Activated CD4-positive, alpha-beta T cell treated with anti-CD3 and anti-CD28 coated beads, Interleukin-2, amount 50 U/mL, for 1 hour (primary cell): Measurements from ENCODE around the gene MYCBPAP.

Experiments
- DNase-seq: peaks from one replicate; pipeline ENCODE4 v3.0.0-alpha.2; 2020

Gene MYCBPAP

DNA sequence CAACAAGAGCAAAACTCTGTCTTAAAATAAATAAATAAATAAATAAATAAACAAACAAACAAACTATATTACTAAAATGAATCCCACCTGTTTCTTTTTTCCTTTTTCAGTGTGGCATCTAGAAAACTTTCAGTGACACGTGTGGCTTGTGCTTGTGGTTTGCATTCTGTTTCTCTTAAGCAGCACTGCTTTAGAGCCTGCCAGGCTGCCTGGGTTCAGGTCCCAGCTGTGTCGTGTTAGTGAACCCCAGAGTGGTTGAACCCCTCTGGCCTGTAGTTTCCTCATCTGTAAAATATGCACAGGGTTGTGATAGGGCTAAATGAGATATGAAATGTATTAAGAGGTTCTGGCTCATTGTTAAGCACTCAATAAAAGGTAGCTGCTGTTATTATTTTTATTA is 12.2 kb downstream of the MYCBPAP start:
- no peak for DNase-seq

DNA sequence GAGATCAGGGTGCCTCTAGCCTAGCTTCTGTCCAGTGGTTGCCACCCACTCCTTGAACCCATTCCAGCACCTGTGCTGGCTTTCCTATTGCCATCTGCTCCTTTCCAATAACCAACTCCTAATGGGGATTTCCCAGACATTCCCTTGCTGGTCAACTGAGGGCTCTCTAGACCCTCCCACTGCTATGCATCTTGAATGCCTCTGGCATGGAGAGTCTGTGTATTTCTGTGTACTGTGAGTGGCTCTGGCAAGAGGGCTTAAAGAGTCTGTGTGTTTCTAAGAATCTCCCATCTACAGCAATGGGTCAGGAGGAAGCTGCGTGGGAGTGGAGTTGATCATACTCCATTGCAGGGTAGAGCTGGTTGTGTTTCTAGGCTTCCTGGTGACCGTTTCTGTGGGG is 13.3 kb downstream of the MYCBPAP start:
- no peak for DNase-seq

DNA sequence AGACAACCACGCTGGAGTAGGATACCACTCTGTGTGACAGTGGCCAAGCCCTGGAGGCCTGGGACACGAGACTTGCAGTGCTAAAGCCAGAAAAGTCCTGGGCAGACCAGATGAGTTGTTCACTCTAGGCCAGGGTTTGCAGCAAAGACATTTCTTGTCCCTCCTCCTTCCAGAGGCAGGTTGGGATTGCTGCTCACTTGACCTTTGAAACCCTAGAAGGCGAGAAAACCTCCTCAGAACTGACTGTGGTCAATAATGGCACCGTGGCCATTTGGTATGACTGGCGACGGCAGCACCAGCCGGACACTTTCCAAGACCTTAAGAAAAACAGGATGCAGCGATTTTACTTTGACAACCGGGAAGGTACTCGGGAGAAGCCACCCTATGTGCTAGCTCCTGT is 14.5 kb downstream of the MYCBPAP start:
- no peak for DNase-seq

DNA sequence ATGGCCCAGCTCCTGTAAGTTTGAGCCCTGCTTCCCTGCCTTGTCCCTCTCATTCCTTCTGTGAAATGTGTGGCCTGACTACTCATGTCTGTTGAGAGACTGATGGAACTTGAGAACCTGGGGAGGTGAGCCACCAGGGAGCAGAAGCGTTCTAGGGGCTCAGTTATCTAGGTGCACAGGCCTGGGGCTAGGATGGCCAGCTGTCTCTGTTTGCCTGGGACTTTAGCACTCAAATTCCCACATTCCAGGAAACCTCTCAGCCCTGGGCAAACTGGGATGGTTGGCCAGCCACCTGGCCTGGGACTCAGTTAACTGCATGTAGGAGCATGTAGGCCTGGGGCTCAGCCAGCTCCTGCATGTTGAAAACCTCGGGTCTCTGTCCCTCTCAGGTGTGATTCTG is 15.0 kb downstream of the MYCBPAP start:
- no peak for DNase-seq

DNA sequence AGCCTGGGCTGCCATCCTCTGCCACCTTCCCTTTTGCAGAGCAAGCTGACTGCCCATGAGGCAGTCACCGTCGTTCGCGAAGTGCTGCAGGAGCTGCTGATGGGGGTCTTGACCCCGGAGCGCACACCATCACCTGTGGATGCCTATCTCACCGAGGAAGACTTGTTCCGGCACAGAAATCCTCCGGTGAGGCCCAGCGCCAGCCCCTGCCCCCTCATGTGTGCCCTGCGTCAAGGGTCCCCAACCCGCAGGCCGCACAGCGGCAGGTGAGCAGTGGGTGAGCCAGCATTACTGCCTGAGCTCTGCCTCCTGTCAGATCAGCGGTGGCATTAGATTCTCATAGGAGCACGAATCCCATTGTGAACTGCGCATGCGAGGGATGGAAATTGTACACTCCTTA is 16.6 kb downstream of the MYCBPAP start:
- DNase-seq, result no peak

DNA sequence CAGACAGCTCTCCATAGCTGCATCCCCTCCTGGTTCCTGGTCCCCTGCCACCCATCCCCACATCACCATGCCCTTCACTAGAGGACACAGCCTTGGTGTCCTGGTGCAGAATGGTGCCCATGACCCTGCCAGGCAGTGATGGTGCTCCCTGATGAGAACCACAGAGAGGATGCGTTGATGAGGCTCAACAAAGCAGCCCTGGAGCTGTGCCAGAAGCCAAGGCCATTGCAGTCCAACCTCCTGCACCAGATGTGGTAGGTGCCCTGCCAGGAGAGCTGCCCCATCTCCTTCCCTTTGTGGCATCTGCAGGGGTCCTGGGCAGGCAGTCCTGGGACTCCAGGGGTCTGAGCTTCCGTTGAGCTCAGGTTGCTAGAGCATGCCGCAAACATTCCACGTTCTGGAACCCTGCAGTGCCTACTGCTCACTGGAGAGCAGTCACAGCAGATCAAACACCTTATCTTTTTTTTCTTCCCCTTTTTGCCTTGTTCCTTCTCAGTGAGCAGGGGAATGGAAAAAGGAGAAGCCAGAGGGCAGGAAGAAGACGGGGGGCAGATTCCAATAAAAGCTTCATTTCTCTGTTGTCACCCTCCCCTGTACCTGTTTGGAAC is 19.0 kb downstream of the MYCBPAP start:
- DNase-seq, result no peak

DNA sequence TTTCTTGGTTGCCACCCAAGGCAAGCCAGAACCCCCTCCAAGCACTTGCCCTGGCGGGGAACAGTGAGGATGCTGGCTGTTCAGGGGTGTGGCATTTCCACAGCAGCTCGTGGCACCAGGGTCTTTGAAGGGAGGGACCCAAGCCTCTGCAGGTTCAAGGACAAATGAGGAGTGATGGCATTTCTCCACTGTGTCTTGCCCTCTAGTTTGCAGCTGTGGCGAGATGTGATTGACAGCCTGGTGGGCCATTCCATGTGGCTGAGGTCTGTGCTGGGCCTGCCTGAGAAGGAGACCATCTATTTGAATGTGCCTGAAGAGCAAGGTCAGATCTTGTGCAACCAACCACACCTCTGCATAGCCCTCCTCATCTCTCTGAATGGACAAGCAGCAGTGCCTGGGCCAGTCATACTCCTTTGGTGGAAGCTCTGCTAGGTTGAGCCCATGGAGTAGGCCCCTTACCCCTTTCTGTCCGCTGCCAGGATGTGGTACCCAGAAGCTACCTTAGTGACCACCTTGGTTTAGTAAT is 19.8 kb downstream of the MYCBPAP start:
- DNase-seq, result no peak

DNA sequence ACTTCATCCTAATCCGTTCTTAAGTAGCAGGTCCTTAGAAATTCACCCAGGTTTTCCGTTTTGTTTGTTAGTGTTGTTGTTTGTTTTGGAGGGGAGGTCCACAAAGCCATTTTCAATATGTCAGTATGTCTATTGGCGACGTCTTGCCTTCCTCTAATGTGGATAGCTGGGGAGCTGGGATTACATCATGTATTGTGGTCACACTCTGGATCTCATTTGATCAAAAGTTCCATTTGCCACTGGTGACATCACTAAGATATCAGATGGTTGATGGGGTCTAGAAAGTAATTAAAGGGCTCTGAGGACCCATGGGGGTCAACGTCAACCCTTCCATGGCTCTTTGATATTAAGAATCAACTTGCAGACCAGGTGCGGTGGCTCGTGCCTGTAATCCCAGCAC is 21.6 kb downstream of the MYCBPAP start:
- no peak for DNase-seq

DNA sequence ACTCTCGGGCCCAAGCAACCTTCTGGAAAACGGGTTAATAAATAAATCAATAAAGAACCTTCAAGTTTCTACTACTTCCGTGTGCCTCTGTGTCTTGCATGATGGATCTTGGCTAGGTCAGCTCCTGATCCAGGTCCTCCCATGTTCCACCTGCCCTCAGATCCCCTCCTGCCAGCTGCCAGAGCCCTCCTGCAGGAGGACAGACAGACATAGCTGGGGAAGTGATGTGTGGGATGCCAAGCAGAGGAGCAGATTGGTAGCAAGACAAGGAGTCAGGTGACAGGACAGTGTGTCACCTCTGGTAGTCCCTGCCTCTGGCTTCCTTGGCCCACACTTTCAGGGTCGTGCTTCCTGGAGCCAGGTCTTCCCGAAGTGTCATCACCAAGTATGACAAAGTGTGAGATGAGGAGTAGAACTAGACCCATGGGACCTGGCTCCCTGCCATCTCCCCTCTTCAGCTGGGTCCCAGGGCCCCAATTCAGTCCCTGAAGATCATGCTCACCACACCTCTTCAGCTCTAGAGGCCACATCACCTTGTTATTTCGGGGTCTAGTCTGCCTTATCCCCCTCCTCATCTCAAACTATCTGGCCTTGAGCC is 23.3 kb downstream of the MYCBPAP start:
- DNase-seq, result no peak

DNA sequence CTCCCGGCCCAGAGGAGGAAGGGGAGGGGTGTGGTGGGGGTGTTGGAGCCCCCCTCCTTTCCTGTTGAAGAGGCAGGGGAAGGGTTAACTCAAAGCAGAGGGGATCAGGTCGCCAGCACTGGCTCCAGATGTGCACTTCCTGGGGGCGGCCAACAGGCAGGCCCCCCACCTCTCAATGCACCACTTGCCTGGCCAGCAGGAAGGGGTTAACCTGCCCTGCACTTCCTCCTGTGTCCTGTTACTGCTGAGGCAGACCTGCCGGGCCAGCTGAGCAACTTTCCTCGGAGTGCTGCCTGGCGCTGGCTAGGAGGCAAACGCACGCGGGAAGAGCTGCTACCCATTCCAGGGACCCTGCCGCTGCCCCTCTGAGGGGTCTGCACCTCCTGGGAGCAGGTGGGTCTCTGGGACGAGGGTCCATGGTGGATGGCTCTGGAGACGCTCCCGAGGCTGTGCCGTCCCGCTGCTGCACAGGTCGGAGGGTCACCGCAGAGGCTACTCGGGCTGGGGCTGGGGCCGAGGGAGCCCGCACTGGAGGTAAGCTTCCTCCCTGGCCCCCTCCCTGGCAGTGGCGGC is 24.3 kb downstream of the MYCBPAP start, which contains the start of gene EPN3:
Gene EPN3 (plus strand): TSS at position 284 of the 573 bp plus-strand sequence. CDS start 3,822 bp downstream, outside the sequence.
- DNase-seq, result no peak

DNA sequence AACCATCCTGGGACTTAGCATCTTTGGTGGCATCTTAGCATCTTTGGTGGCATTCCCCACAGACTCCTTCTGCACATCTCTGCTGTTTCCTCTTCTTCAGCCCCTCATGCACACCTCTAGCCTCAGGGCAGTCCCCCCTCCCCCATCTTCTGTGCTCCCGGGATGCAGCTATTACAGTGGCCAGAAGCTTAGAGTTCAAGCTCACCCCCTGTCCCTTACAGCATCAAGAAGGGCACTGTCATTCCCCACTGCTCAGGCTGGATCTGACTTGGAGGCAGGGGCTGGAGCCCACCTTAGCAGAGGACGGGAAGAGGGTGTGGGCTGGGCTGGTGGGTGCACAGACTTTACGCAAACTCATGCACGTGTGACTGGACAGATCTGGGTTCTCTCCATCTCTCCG is 24.9 kb downstream of the MYCBPAP start:
- DNase-seq, result no peak

DNA sequence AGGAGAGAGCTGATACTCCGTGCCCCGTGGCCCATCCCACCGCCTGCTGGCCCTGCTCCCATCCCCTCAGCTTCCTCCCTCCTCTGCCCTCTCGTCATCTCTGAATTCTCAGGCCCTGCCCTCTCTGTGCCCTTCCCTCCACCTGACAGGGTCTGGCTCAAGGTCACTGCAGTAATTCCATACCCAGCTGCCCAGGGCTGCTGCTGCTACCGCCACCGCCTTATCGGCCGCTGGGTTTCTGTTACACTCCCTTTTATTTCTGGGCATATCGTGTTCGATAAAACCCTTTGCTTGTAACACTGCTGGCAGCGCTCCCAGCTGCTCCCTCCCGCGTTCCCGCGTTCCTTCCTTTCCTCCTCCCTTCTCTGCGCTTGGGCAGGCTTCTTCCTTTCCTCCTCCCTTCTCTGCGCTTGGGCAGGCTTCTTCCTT is 25.5 kb downstream of the MYCBPAP start:
- DNase-seq, result no peak

DNA sequence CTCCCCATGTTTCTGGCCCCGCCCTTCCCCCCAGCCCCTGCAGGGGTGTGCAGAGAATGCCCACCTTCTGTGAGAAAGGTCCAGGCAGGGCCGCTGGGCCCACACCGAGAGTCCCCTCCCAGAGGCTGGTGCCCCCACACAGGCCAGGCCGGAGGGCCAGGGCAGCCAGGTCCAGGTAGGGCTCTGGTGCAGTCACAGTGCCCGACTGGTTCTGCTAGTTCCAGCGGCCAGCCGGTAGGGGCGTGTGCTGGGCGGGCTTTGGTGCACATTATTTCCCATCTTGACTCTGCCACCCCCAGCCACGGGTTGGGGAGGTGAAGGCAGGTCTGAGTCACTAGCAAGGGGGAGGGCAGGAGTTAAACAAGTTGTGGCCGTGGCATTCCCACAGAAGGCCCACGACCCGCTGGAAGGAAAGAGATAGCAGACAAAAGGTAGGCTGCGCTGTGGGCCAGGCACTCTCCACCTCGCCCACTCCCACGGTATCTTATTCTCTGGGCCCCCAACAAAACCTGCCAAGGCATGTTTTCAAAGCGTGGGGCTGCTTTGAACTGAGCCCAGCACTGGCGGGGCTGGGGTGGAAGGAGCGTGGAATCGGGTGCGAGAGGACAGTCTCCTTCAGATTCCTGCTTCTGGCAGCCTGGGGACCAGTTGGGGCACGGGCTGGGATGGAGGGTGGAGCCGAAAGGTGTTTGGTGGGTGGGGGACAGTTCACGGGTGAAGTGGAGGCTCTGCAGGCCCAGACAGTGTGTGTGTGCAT is 26.2 kb downstream of the MYCBPAP start:
- DNase-seq, result no peak

DNA sequence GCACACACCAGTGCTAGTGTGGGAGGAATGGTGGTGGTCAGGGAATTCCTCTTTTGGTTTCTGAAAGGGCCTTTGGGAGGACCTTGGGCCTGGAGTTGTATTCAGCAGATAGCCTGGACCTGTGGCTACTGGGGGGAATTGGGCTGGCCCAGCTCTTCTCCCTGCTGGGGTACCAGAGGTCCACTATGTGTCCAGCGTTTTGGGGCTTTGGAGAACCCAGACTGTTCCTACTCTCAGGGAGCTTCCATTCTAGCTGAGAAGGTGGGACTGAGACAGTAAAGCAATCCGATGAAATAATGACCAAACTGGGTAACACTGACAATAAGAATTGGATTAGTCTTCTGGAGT is 26.7 kb downstream of the MYCBPAP start:
- no peak for DNase-seq

DNA sequence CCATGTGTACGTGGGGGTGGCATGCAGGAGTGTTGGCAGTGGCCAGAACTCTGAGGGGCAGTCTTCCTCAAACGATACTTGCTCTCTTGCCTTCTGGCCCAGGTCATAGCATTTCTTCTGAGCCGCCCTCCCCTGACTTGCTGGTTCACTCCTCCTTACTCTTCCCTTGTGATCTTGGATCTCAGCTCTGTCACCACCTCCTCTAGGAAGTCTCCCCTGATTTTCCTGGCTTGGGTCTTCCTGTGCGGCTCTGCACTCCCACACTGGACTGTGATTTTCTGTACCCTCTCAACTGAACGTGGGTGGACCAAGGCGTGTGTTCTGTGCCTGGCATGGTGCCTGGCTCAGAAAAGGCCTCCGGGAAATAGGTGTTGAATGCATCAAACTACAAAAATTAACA is 27.2 kb downstream of the MYCBPAP start:
- DNase-seq, result no peak

DNA sequence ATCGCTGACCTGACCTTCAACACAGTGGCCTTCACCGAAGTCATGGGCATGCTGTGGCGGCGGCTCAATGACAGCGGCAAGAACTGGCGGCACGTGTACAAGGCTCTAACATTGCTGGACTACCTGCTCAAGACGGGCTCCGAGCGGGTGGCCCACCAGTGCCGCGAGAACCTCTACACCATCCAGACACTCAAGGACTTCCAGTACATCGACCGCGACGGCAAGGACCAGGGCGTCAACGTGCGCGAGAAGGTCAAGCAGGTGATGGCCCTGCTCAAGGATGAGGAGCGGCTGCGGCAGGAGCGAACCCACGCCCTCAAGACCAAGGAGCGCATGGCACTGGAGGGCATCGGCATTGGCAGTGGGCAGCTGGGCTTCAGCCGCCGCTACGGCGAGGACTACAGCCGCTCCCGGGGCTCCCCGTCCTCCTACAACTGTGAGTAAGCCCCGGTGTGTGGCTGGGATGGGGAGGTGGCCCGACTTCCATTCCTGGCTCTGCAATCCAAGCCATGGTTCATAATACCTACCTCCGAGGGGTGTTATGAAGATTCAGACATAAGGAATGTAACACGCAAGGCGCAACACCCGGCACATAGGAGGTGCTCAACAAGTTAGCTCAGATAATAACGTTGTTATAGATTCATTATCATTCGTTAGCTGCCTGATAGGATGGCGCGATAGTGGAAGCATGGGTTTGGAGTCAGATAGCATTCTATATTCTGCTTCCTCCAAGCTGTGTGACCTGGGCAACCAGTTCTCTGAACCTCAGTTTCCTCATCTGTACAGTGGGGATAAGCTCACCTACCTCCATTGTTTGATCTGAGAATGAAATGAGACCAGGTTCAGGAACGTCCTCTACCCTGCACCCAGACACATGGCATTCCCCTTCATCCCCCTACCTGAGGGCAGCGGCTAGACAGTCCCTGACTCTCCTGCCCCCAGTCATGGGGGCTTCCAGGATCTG is 28.7 kb downstream of the MYCBPAP start:
- no peak for DNase-seq

DNA sequence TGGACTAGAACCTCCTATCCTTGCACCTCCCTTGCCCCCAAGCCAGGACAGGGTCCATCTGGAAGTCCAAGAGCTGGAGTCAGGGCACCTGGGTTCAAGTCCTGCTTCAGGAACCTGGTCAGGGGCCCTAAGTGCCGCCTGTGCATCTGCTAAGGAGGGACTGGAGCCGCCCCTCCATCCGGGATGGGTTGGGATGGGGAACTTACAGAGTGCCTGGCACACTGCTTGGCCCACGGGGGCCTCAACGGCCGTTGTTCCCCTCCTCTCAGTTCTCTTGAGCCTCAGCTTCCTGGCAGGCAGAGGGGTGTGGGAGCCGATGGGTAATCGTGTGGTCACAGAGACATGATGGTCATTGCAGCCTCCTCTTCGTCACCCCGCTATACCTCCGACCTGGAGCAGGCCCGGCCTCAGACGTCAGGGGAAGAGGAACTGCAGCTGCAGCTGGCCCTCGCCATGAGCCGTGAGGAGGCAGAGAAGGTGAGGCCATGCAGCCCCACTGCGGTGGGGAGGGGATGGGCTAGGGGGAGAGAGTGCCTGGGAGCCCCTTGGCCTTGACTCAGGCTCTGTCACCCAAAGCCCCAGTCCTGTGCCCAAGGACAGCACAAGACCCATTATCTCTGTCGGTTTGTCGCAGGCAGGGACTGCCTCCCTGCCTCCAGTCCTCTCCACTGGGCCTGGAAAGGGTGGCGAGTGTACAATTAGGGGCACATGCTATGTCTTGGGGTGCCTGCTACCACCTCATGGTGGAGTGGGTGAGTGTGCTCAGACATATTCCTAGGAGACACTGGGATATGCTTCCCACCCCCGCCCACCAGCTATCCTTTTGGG is 29.7 kb downstream of the MYCBPAP start:
- no peak for DNase-seq

DNA sequence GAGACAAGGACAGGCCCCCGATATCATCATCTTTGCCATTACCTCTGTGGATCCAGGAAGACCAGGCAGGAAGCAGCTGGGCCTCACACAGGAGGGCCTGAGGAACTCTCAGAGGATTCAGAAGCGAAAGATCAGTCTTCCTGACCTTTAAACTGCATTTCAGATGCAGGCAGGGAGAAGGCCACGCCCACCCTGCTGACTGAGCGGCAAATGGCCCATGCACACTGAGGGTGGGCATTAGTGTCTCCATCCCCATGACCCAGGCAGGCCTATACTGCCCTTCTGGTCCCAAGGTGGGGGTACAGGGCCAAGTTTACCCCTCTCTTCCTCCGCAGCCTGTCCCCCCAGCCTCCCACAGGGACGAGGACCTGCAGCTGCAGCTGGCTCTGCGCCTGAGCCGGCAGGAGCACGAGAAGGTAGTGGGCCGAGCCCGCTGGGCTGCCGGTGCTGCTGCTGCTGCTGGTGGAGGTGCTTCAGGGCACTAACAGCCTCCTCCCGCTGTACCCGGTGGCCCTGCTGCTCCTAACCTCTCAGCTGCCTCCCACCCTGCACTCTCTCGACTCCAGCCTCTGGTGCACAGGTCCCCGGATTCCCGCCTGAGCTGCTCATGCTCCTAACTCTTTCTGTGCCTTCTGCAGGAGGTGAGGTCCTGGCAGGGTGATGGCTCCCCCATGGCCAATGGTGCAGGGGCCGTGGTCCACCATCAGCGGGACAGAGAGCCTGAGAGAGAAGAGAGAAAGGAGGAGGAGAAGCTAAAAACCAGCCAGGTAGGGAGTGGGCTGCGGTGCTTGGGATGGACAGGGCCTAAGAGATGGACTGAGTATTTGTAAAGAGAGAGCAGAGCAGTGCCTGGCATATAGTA is 30.5 kb downstream of the MYCBPAP start:
- DNase-seq, result no peak

DNA sequence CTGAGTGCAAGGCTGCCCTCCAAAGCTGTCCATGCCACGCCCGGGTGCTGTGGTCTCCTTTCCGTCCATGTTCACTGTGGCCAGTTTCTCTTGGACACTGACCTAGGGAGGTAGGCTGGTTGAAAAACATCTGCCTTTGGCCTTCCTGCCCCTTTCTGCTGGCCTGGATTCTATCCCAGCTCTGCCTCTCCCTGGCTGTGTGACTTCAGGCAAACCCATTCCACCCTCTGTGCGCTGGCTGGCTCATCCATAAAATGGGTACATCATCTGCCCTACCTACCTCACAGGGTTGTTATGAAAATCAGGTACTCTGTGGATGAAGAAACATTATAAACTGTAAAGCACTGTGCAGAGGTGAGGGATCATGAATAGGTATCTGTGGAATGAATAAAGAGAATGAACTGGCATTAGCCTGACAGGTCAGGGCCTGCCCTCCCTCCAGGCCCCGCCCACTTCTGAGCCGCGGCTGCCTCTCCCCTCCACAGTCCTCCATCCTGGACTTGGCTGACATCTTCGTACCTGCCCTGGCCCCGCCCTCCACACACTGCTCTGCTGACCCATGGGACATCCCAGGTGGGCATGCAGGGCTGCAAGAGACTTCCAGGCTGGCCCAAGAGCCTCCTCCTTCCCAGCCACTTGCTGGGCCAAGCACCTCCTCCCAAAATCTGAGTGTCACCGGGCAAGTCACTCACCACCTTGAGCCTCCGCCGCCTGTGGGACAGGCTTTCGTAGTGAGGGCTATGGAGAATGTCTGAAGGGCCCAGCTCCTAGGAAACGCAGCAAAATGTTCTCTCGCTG is 31.7 kb downstream of the MYCBPAP start:
- no peak for DNase-seq
